ENCODE measurements around the gene ZNF587.
"Not testable (repeated sequence)": the region's sequence is repeated elsewhere in the genome, so short reads cannot be mapped to it uniquely, and the experiment has no call there.

The ZNF587 gene

DNA sequence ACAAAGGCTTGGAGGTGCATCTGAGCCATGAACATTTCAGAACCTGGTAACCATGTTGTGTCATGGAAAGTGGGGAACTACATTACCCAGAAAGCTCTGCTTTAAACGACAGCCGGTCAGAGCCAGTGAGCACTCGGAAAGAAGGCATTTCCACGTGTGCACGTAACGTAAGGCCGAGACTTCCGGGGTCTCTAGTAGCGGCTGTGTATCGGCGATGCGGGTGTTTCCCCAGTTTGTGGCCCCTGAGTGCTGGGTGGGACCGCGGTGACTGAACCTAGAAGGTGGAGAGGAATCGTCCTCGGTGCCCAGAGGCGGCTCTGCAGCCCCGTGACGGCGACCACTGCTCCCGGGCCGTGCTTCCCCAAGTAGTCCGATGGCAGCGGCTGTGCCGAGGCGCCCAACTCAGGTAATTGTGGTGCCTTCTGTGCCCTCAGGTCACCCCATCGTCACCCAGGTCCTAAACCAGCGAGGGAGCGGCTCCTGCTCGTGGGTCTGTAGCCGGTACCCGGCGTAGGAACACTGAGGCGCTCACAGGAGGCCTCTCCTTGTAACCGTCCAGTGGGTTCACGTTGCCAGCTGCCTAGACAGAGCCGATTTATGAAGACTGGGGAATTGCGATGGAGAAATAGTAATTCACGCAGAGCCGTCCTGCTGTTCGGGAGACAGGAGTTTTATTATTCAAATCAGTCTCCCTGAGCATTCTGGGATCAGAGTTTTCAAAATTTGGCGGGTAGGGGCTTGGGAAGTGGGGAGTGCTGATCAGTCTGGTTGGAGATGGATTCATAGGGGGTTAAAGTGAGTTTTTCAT, at the start of gene ZNF587:
ZNF587 (plus strand) TSS at position 194 of the 808 bp plus-strand sequence; CDS start at position 374, 180 bp downstream.
- not testable (repeated sequence) for DNase-seq

DNA sequence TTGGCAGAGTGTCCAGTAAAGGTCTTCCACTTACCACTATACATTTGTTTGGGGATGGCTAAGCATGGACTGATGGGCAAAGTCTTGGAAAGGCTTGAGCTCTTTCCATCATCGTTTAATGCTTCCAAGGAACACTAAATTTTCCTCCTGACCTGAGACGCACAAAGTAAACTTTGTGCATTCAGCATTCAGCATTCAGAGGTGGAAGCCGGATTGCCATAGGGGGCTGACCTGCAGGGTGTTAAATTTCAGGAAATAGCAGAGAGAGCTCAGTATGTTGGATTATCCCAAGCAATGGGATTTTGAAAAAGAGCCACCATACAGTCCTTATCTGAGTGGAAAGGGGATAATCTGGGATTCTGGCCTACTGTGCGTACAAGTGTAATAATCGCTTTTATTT, 49.0 kb upstream of the ZNF587 start:
- no peak for DNase-seq

DNA sequence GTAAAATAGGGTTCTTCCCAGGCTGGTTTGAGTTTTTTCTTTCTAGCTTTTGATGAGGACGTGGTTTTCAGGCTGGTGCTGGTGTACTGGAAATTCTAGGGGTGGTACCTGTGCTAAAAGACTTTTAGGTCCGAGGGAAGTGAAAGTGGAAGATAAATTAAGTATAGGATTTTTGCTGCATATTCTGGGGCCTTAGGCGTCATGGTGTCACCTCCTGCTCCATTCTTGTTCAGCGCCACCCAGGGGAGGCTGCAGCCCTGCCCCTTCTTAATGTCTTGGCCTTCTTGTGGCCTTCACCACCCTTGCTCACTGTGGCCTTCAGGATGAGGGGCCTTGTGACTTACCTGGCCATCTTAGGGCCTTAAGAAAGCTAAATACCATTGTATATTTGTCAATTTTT, 47.4 kb upstream of the ZNF587 start:
- DNase-seq: no peak

DNA sequence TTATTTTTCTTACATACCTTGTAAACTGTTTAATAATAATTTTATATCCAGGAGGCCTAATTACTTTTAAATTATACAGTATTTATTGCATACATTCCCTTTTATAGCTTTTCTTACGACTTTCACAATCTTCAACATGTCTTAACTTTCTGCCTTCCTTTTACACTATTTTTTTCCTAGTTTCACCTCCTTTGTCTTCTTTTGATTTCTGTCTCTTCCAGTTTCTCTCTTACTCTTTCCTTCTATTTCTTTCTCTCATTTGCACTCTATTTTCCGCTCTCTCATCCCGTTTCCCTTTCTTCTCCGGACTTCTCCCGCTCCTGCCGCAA, 46.4 kb upstream of the ZNF587 start:
- no peak for DNase-seq

DNA sequence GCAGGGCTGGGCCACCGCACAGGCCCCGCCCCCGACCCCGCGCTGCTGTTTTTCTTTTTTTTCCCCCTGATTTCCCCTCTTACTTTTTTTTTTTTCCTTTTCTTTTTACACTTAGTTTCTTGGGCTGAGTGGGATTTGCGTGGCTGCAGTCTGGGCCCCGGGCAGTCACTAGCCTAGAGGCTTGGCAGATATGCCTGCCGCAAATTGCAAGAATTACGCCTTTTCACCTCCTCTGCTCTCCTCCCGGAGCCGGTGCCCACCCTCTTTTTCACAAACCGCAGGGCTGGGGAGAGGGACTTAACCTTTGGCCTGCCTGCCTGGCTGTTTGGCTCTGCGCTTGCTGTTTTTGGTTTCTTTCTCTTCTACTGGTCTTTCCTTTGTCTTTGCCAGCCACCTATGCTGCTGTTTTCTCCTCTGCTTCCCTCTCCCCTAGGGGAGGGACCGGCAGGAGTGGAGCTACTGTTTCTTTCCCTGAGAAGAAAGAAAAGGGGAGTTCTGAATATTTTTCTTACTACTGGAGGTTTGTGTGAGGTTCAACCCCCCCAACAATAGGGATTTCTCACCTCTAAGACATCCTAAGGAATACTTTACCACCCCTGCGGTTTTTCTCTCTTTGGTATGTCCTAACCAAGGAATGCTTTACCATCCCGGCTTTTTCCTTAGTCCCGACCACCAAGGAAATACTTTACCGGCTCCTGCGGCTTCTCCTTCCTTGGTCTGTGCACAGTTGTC, 45.9 kb upstream of the ZNF587 start:
- DNase-seq: no peak

DNA sequence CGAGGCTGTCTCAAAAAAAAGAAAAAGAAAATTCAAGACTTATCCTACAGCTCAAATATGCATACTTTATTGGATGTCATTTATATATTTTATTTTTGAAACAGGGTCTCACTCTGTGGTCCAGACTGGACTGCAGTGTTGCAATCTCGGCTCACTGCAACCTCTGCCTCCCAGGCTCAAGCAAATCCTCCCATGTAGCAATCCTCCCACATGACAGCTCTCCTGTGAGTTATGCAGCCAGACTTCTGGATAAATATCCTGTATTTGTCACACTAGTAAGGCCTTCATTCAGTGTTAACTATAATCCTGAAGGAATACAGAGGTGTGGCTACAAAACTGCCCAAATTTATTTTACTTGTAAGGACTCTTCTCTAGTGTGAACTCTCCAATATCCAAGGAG, 42.1 kb upstream of the ZNF587 start:
- DNase-seq: no peak

DNA sequence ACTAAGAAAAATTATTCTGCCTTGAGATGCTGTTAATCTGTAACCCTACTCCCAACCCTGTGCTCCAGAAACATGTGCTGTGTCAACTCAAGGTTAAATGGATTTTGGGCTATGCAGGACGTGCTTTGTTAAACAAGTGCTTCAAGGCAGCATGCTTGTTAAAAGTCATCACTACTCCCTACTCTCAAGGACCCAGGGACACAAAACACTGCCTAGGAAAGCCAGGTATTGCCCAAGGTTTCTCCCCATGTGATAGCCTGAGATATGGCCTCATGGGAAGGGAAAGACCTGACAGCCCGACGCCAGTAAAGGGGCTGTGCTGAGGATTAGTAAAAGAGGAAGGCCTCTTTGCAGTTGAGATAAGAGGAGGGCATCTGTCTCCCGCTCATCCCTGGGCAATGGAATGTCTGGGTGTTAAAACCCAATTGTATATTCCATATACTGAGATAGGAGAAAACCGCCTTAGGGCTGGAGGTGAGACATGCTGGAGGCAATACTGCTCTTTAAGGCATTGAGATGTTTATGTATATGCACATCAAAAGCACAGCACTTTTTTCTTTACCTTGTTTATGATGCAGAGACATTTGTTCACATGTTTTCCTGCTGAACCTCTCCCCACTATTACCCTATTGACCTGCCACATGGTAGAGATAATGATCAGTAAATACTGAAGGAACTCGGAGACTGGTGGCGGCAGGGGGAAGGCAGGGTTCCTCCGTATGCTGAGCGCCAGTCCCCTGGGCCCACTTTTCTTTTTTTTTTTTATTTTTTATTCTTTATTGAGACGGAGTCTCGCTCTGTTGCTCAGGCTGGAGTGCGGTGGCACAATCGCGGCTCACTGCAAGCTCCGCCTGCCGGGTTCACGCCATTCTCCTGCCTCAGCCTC, 39.0 kb upstream of the ZNF587 start:
- not testable (repeated sequence) for DNase-seq

DNA sequence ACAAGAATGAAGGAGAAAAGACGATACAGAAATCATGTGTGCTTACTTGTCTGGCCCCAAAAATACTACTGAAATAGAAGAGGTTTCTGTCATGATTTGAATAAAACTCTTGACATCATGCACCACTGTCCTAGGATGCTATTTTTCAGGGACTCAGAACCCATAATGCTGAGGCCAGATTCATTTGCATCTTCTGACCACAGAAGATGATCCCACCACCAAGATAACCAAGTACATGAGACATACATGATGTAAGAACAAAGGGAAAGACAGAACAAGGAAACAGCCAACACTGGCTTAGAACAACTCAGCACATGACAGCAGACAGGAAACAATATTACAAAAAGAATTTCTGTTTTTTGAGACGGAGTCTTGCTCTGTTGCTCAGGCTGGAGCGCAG, 37.4 kb upstream of the ZNF587 start:
- no peak for DNase-seq

DNA sequence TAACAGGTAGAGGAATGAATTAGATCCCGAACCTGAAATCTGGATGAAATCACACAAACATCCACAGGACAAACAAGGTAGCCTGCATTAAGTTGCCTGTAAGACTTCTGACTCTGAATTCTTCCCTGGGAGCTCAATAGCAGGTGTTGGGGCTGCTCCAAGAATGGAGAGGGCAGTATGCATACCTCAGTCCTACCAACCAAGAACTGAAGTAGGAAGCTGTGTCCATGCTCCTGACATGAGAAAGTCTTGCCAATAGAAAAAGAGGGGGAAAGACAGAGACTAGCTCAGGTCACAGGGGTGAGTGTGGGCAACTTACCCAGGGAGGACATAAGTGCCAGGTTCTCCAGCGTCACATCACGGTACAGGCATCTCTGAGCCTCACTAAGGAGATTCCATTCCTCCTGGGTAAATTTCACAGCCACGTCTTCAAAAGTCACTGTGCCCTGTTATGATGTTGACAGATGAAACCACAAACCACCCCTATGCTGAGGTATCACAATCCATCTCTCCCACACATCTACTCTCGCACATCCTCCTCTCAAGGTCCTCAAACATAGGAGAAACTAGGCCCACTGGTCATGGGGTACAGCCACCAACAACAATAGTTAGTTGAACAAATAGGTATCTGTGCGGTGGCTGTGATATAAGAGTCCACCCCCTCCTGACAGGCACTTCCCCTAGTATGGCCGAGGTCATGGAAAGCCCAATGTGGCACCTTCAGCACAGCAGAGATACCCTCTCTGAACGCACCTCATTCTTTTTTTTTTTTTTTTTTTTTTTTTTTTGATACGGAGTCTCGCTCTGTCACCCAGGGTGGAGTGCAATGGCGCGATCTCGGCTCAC, 36.5 kb upstream of the ZNF587 start:
- DNase-seq: not testable (repeated sequence)

DNA sequence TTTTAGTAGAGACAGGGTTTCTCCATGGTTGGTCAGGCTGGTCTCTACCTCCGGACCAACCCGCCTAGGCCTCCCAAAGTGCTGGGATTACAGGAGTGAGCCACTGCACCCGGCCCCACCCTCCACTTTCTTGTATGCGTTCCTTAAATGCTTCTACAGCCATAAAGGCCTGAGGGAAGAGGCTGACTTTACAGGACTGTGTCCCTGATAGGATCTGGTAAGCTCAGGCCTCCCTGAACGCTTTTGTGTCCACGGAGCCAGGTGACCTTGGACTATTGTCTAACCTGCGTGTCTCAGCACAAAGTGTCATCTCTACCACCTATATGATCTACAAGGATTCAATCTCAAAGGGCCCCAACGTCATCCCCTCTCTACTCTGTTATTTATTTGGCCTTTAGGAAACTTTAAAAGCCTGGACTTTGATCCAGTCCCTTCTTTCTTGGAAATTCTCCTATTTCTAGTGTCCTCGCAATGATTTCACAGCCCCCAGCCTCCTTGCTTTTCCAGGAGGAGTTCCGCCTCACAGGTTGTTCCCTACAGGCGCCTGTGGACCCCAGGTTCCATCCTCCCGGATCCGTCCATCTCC, 35.6 kb upstream of the ZNF587 start:
- DNase-seq: no peak

DNA sequence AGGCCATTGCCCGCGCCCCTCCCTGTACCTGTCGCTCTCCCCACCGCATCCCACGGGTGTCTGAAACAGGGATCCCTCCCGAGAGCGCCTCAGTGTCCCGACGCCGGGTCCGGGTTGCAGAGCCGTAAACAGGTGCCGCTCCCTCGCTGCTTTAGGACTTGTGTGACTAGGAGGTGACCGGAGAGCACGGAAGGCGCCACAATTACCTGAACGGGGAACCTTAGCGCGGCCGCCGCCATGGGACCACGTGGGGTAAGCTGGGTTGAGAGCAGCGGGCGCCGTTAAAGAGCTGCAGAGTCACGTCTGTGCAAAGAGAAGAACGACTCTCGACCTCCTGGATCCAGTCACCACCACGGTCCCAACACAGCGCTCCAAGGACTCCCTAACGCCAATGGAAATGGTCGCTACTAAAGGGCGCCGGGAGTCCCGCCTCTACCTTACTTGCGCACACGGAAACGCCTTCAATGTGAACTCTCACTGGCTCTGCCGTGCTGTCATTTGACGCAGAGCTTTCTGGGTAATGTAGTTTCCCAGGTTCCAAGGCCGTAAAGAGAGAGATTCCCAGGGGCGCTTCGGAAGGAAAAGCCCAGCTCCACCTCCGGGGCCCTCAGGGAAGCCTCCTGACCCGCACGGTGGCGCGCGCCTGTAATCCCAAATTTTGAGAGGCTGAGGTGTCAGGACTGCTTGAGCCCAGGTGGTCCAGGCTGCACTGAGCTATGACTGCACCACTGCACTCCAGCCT, 35.0 kb upstream of the ZNF587 start, which contains the start of gene ZNF552:
ZNF552 (minus strand) TSS at position 409 of the 742 bp plus-strand sequence; CDS start at position 239, 170 bp downstream.
- peak; percentile 35 for DNase-seq

DNA sequence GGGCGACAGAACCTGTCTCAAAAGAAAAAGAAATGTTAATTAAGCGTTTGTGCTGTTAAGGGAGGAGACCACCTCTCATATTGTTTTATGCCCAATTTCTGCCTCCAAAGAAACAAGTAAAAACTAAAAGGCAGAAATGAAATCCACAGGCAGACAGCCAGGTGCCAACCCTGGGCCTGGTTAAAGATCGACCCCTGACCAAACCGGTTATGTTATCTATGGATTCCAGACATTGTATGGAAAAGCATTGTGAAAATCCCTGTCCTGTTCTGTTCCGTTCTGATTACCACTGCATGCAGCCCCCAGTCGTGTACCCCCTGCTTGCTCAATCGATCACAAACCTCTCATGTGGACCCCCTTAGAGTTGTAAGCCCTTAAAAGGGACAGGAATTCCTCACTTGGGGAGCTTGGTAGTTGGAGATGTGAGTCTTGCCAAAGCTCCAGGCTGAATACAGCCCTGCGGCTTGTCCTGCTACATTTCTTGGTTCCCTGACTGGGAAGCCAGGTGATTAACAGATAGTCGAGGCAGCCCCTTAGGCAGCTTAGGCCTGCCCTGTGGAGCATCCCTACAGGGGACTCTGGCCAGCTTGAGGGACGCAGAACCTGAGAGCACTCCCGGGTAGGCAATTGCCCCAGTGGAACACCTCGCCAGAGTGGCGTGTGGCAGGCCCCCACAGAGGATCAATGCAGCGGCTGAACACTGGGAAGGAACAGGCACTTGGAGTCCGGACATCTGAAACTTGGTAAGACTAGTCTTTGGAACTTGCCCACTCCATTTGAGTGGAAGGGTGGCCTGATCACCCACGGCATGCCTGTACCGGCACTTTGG, 34.2 kb upstream of the ZNF587 start:
- no peak for DNase-seq

DNA sequence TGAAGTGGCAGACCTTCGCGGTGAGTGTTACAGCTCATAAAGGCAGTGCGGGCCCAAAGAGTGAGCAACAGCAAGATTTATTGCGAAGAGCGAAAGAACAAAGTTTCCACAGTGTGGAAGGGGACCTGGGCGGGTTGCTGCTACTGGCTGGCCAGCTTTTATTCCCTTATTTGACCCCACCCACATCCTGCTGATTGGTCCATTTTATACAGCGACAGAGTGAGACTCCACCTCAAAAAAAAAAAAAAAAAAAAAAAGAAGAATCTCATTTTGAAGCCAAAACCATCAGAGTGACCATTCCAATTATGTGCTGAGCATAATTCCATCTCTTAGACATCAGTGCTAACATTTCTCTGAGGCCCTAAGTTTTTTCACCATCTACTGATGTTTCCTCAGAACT, 33.0 kb upstream of the ZNF587 start:
- DNase-seq: no peak

DNA sequence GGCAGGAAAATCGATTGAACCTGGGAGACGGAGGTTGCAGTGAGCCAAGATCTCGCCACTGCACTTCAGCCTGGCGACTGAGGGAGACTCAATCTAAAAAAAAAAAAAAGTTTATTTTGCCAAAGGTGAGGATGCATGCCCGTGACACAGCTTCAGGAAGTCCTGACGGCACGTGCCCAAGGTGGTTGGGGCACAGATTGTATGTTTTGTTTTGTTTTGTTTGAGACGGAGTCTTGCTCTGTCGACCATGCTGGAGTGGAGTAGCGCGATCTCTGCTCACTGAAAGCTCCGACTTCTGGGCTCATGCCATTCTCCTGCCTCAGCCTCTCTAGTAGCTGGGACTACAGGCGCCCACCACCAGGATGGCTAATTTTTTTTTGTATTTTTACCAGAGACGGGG, 31.7 kb upstream of the ZNF587 start:
- DNase-seq: no peak

DNA sequence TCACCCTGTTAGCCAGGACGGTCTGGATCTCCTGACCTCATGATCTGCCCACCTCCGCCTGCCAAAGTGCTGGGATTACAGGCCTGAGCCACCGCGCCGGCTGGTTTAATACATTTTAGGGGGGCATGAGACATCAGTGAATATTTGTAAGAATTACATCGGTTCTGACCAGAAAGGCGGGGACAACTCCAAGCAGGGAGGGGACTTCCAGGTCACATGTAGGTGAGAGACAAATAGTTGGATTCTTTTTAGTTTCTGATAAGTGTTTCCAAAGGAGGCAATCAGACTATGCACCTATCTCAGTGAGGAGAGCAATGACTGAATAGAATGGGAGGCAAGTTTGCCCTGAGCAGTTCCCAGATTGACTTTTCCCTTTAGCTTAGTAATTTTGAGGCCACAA, 31.3 kb upstream of the ZNF587 start:
- DNase-seq: no peak

DNA sequence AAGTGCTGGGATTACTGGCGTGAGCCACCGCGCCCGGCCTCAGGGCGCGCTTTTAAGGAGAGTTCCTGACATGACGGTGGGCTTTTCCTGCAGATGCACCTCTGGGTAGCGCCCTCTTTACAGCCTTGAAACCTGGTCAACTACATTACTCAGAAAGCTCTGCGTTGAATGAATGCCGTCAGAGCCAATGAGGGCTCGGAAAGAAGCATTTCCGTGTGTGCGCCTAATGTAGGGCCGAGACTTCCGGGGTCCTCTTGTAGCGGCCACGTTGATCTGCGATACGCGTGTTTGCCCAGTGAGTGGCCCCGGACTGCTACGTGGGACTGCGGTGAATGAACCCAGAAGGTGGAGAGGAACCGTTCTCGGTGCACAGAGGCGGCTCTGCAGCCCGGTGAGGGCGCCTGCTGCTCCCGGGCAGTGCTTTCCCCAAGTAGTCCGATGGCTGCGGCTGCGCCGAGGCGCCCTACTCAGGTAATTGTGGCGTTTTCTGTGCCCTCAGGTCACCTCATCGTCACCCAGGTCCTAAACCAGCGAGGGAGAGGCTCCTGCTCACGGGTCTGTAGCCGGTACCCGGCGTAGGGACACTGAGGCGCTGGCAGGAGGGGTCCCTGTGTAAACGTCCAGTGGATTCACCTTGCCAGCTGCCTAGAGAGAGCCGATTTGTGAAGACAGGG, 30.0 kb upstream of the ZNF587 start:
- DNase-seq: no peak

DNA sequence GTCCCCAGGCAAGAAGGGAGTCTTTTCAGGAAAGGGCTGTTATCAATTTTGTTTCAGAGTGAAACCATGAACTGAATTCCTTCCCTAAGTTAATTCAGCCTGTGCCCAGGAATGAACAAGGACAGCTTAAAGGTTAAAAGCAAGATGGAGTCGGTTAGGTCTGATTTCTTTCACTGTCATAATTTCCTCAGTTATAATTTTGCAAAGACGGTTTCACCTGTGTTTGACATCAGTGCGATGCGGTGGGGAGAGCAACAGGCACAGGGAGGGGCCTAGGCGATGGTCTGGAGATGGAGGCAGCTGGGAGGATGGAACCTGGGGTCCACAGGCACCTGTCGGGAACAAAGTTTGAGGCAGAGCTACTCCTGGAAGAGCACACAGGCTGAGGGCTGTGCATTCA, 29.1 kb upstream of the ZNF587 start:
- no peak for DNase-seq

DNA sequence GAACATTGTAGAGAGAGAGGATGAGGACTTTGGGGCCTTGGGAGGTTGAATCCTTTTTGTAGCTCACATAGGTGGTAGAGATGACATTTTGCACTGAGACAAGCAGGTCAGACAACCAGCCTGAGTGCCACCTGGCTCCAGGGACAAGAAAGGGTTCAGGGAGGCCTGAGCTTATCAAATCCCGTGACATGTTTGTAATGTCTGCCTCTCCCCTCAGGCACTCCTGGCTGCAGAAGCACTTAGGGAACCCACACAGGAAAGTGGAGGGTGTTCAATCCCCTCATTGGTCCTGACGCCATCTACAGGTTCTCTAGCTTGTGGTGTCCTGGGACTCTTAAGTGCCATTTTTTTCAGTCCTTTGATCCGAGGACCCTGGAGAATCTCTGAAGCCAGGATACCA, 28.6 kb upstream of the ZNF587 start:
- DNase-seq: not testable (repeated sequence)

DNA sequence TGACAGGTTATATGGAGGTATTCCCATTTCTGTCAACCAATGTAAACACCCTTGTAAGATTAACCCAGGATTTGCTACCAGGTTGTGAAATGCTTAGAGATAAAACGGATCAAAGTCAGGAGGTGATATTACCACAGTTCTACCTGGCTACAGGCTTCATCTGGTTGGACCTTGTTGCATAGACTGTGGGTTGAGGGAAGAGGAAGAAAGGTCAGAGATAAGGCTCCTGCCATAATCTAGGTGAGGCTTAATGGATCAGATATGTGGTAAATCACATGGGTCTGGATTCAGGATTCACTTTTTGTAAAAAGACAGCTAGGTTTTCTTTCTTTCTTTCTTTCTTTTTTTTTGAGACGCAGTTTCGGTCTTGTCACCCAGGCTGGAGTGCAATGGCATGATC, 28.2 kb upstream of the ZNF587 start:
- not testable (repeated sequence) for DNase-seq

DNA sequence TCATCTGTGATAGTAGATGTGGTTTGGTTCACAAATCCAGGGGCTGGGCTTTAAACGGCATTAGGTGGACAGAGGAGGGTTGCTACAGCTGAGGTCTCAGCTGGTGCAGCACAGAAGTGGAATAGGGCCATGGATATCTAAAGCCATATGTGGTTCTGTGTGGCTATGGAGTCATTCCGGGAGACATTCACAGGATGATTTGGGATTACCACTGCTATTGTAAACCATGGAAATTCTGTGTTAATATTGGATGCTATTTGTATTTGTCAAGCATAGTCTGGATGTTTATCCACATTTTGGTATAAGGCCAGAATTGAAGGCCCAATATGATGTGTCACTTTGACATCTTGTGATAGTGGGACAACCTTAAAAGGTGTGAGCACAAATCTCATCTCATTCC, 26.5 kb upstream of the ZNF587 start:
- DNase-seq: not testable (repeated sequence)

Data from GOT3 (cell line).